GM12878 (cell line): ENCODE data around the gene RASSF10.

Experiments used
- BACH1 ChIP-seq: fragments of 450-650 bp; IDR thresholded peaks from 2 replicates; pipeline ENCODE4 v1.6.1; 2017; ENCODE audit warnings: mild to moderate bottlenecking, borderline replicate concordance
- CHD2 ChIP-seq: IDR thresholded peaks from 2 replicates; pipeline ENCODE4 v1.6.1; 2011; ENCODE audit warnings: low read depth, low read length, improper control_type of control experiment, borderline replicate concordance
- DPF2 ChIP-seq: fragments of 450-650 bp; IDR thresholded peaks from 2 replicates; pipeline ENCODE4 v1.6.1; 2017; ENCODE audit warnings: mild to moderate bottlenecking
- FOXM1 ChIP-seq: IDR thresholded peaks from 2 replicates; pipeline ENCODE4 v1.6.1; 2012; ENCODE audit warnings: low read depth, mild to moderate bottlenecking, inconsistent platforms, low read length, moderate library complexity
- SIN3A ChIP-seq: IDR thresholded peaks from 2 replicates; pipeline ENCODE4 v1.6.1; 2012; ENCODE audit warnings: low read depth, low read length, improper control_type of control experiment
- SMAD1 ChIP-seq: fragments of 450-650 bp; IDR thresholded peaks from 2 replicates; pipeline ENCODE4 v1.6.1; 2018; ENCODE audit warnings: mild to moderate bottlenecking, low read depth; ENCODE audit not compliant: partially characterized antibody
- TAF1 ChIP-seq: IDR thresholded peaks from 2 replicates; pipeline ENCODE4 v1.6.1; 2011; ENCODE audit warnings: mild to moderate bottlenecking, low read depth, low read length, borderline replicate concordance
- YY1 ChIP-seq: IDR thresholded peaks from 2 replicates; pipeline ENCODE4 v1.6.1; 2011; ENCODE audit warnings: low read depth, mild to moderate bottlenecking, low read length
- TF ChIP-seq, protein P1 (sequence below), 3 experiments: IDR thresholded peaks in 2 of 3; conservative IDR thresholded peaks in 1 of 3; 2 replicates each; pipeline ENCODE4 v1.5.1; 2011; ENCODE audit warnings: low read depth in 3 of 3, low read length in 3 of 3, mild to moderate bottlenecking in 3 of 3, control low read depth in 2 of 3, moderate library complexity in 2 of 3, inconsistent platforms in 1 of 3, mixed read lengths in 1 of 3; ENCODE audit not compliant: control insufficient read depth in 2 of 3, insufficient read depth in 1 of 3; ENCODE audit errors: extremely low read depth in 1 of 3
- TF ChIP-seq, protein P2 (sequence below): IDR thresholded peaks from 2 replicates; pipeline ENCODE4 v1.6.1; 2012; ENCODE audit warnings: low read depth, low read length, improper control_type of control experiment
- TF ChIP-seq, protein P3 (sequence below): IDR thresholded peaks from 2 replicates; pipeline ENCODE4 v1.6.1; 2011; ENCODE audit warnings: borderline replicate concordance, low read depth, mild to moderate bottlenecking, moderate library complexity, mixed read lengths, low read length; ENCODE audit not compliant: insufficient read depth; ENCODE audit errors: extremely low read length

DNA sequence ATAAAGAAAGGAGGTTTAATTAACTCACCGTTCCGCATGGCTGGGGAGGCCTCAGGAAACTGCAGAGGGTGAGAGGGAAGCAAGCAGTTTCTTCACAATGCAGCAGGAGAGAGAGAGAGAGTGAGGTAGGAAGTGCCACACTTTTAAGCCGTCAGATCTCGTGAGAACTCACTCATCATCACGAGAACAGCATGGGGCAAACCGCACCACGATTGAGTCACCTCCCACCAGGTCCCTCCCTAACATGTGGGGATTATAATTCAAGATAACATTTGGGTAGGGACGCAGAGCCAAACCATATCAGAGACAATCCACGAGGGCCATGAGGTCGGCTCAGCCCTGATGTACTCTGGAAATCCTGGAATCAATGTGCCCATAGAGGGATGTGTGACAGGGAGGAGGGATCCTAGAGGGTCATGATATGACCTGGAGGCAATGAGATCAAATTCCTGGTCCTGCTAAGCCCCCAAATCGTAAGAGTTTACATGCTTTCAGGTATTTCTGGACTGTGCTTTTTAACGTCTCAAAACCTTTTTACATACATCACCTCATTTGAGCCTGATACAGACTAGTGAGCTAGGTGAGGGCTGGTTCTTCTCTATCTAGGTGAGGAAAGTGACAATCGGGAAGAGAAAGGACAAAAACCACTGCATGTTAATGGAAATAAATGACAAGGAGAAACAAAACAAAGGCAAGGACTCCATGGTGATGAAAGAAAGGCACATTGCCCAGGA is 19.5 kb upstream of the RASSF10 start:
- TF ChIP-seq BACH1 (no peak), SIN3A (no peak), CHD2 (no peak), DPF2 (no peak), SMAD1 (no peak), YY1 (no peak), FOXM1 (no peak), TAF1 (no peak)
- TF ChIP-seq, protein P1, sequence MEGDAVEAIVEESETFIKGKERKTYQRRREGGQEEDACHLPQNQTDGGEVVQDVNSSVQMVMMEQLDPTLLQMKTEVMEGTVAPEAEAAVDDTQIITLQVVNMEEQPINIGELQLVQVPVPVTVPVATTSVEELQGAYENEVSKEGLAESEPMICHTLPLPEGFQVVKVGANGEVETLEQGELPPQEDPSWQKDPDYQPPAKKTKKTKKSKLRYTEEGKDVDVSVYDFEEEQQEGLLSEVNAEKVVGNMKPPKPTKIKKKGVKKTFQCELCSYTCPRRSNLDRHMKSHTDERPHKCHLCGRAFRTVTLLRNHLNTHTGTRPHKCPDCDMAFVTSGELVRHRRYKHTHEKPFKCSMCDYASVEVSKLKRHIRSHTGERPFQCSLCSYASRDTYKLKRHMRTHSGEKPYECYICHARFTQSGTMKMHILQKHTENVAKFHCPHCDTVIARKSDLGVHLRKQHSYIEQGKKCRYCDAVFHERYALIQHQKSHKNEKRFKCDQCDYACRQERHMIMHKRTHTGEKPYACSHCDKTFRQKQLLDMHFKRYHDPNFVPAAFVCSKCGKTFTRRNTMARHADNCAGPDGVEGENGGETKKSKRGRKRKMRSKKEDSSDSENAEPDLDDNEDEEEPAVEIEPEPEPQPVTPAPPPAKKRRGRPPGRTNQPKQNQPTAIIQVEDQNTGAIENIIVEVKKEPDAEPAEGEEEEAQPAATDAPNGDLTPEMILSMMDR (IDR thresholded peaks at IDR 0.05 in 2 of 3, conservative IDR thresholded peaks at IDR 0.05 in 1 of 3; ENCODE audit: control insufficient read depth in 2 of 3, extremely low read depth in 1 of 3, insufficient read depth in 1 of 3, low read depth in 3 of 3, low read length in 3 of 3), result no peak
- TF ChIP-seq, protein P2, sequence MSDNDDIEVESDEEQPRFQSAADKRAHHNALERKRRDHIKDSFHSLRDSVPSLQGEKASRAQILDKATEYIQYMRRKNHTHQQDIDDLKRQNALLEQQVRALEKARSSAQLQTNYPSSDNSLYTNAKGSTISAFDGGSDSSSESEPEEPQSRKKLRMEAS, result no peak
- TF ChIP-seq, protein P3, sequence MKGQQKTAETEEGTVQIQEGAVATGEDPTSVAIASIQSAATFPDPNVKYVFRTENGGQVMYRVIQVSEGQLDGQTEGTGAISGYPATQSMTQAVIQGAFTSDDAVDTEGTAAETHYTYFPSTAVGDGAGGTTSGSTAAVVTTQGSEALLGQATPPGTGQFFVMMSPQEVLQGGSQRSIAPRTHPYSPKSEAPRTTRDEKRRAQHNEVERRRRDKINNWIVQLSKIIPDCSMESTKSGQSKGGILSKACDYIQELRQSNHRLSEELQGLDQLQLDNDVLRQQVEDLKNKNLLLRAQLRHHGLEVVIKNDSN, result no peak
